NCI-H2081 treated with DMSO at 0.1 percent for 48 hours (cell line): ENCODE data around the gene MIA2.
"Not testable (repeated sequence)": the region's sequence is repeated elsewhere in the genome, so short reads cannot be mapped to it uniquely, and the experiment has no call there.

ENCODE experiments used
- DNase-seq: peaks from one replicate; lab custom pipeline; 2025; lab: John Stamatoyannopoulos, UW

Gene MIA2

GRCh38 chr14:39233680-39234326, at the start of gene MIA2:
TSS of gene MIA2 (plus strand) at chr14:39233915. CDS start at chr14:39234115, 200 bp downstream.
- no peak for DNase-seq

- no peak for DNase-seq
Measured at GRCh38 chr14:39184628-39185255, 49.0 kb upstream of the MIA2 start.

GRCh38 chr14:39185256-39186049, 48.3 kb upstream of the MIA2 start:
- no peak for DNase-seq

- no peak for DNase-seq
Measured at GRCh38 chr14:39186941-39187525, 46.7 kb upstream of the MIA2 start.

GRCh38 chr14:39203659-39204606, 29.8 kb upstream of the MIA2 start:
- DNase-seq: no peak

GRCh38 chr14:39207430-39207829, 26.3 kb upstream of the MIA2 start:
- not testable (repeated sequence) for DNase-seq

GRCh38 chr14:39211109-39211741, 22.5 kb upstream of the MIA2 start:
- no peak for DNase-seq

- no peak for DNase-seq
Measured at GRCh38 chr14:39212034-39212433, 21.7 kb upstream of the MIA2 start.

- no peak for DNase-seq
Measured at GRCh38 chr14:39212693-39213092, 21.0 kb upstream of the MIA2 start.

- DNase-seq: no peak
Measured at GRCh38 chr14:39217214-39217879, 16.4 kb upstream of the MIA2 start.

- DNase-seq: no peak
Measured at GRCh38 chr14:39218171-39218769, 15.4 kb upstream of the MIA2 start.

GRCh38 chr14:39219075-39219499, 14.6 kb upstream of the MIA2 start:
- no peak for DNase-seq

GRCh38 chr14:39220473-39220872, 13.2 kb upstream of the MIA2 start:
- DNase-seq: not testable (repeated sequence)

GRCh38 chr14:39228044-39228443, 5.7 kb upstream of the MIA2 start:
- DNase-seq: no peak

GRCh38 chr14:39228509-39229221, 5.0 kb upstream of the MIA2 start:
- no peak for DNase-seq

GRCh38 chr14:39229222-39229543, 4.5 kb upstream of the MIA2 start:
- no peak for DNase-seq

- no peak for DNase-seq
Measured at GRCh38 chr14:39229601-39230110, 4.1 kb upstream of the MIA2 start.

GRCh38 chr14:39230416-39231035, 3.2 kb upstream of the MIA2 start:
- DNase-seq: no peak
